NCI-H1417 (cell line): Measurements from ENCODE around the gene TCTA.

Experiments
- DNase-seq, 3 experiments: peaks; one replicate each; lab custom pipeline; 2025; lab: John Stamatoyannopoulos, UW

Gene TCTA

GRCh38 chr3:49410846-49411534 lies 1.2 kb upstream of the TCTA start:
- peak in 1 of 3 experiments; percentile 33 for DNase-seq

- DNase-seq = peak in 2 of 3 experiments; percentile 13 to 65
These were observed 672 bp upstream of the TCTA start for GRCh38 chr3:49411535-49411967.

GRCh38 chr3:49412632-49413337 lies 562 bp downstream of the TCTA start:
- DNase-seq = no peak

DNA sequence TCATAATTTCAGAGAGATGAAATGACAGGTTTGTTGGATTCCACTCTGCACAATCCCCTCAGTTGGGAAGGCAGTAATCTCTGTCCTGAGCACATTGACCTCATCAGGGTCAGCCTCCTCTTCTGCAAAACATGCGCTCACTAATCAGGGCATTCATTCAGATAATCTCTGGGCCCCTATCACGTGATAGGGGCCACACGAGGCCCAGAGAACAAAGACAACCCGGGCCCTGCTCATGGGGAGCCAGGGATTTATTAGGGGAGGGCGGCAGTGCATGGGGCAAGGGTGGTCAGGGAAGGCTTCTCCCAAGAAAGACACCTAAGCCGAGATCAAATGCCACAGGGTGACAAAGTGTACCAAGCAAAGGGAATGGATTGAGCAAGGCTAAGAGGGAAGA lies 1.1 kb downstream of the TCTA start:
- no peak for DNase-seq

- DNase-seq = no peak
These were observed 2.5 kb downstream of the TCTA start for GRCh38 chr3:49414753-49415152.

GRCh38 chr3:49415931-49416601 lies 3.8 kb downstream of the TCTA start:
- no peak for DNase-seq

DNA sequence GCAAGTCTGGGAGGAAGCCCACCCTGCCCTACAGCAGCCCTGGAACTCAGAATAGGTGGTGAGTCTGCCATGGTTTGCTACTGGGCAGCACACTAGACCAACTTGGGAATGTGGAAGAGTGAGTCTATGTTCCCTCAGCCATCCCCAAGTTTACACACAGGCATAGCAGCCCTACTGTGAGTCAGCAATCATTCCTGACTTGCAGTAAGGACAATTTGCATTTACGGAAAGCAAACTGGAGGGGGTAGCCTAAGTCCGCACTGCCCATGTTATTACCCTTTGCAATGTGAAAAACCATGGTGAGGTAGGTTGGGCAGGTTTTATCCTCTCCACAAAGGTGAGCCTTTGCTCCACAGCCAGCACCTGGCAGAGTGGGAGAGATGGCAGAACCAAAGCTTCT lies 4.6 kb downstream of the TCTA start:
- DNase-seq = no peak

DNA sequence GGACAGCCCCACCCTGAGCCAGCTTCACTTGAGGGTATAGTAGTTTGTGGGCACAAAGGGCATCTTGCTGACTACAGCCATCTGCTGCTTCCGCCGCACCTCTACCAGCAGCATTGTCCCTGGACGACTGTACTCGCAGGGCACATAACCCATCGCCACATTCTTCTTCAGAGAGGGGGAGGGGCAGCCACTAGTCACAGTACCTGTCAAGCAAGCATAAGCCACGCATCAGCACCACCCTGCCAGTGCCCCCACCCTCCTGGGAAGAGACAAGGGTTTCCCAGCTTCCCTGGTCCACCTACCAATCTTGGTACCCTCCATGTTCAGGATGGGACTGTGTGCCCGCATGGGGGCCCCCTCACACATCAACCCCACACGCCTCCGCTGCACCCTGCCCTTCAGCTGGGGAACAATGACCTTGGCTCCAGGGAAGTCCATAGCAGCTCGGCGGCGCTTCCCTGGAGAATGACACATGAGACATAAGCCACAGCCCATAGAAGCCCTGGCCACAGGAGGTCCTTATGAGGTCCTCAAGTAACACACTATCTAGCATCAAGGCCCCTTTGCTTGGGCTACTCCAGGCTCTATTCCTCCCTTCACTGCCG lies 5.4 kb downstream of the TCTA start:
- DNase-seq = peak in 1 of 3 experiments; percentile 40

DNA sequence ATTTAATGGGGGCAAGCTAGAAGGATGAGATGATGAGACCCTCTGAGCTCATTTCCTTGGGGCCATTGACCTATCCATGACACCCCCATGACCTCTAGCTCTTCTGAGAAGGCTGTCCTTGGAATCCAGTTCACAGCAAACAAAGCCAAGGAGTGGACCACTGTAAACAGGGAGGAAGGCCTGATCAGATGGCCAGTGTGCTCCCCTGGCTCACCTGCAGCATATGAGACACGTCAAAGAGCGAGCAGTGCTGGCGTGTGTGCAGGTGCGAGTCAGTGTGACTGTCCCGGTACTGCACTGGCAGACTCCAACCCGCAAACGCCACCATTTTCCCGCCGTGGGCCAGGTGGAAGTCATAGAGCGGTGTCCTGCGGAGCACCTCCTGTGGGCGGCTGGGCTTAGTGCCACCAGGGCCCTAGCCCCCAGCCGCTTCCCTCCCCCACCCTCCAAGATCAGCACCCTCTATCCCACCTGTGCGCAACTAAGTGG lies 9.7 kb downstream of the TCTA start:
- DNase-seq = no peak

DNA sequence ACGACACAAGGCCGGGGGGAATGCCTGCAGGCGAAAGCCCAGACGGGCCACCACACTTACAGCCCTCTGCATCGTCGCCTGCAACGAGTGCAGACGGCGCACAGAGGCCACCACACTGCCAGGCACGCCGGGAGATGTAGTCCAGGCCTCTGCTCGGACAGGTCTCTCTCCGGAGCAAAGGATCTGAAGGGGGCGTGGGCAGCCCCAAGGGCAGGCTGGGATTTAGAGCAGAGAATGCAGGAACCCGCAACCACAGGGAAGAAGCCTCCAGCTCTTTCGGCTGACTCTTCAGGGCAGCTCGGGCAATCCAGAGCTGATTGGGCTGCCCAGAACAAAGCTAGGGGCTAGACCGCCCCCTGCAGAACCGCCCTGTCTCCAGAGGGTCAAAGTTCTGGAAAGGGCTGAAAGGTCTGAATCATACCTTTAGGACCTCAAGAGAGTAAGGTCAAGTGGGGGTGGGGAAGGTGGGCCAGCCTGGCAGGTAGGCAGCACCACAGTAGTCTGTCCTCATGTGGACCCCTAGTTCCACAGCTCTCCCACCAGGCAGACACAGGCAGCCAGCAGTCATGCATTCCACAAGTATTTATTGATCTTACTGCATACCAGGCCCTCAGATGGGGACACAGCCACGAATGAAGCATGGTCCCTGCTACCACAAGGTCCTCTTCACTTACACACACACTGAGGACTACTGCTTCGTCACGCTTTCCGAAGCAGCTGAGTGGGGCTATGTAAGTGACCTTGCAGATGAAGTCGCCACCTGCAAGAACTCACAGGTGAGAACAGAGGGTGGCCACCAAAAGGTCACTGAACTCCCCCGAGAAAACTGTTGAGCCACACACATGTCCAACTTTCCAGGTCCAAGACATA lies 10.4 kb downstream of the TCTA start, which contains the start of gene AMT:
Gene AMT, minus strand, starts transcription at position 95 of the 870 bp plus-strand sequence. Its CDS starts 23 bp downstream, at position 72.
- DNase-seq = no peak

GRCh38 chr3:49424816-49425215 lies 12.6 kb downstream of the TCTA start:
- DNase-seq = no peak

DNA sequence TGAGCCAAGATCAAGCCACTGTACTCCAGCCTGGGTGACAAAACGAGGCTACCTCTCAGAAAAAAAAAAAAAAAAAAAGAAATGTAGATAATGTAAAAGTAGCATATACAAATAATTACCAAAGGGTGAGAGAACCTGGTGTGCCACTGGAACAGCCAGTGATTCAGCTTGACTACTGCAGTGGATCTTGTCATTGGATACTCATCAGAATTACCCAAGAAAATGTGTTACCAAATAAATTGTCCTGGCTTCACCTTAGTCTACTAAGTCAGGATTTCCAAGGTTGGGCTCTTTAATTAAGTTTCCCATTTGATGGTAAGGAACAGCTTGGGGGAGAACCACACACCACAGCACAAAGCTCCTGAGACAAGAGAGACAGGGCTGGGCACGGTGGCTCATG lies 15.4 kb downstream of the TCTA start:
- DNase-seq = no peak

- DNase-seq = no peak
These were observed 16.5 kb downstream of the TCTA start for GRCh38 chr3:49428752-49429080.

DNA sequence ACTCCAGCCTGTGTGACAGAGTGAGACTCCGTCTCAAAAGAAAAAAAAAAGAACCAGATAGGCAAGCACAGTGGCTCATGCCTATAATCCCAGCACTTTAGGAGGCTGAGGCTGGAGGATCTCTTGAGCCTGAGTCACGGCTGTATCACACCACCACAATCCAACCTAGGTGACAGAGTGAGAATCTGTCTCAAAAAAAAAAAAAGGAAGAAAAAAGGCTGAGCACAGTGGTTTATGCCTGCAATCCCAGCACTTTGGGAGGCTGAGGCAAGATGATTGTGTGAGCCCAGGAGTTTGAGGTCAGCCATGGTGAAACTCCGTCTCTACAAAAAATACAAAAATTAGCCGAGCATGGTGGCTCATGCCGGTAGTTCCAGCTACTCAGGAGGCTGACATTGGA lies 22.5 kb downstream of the TCTA start:
- no peak for DNase-seq

DNA sequence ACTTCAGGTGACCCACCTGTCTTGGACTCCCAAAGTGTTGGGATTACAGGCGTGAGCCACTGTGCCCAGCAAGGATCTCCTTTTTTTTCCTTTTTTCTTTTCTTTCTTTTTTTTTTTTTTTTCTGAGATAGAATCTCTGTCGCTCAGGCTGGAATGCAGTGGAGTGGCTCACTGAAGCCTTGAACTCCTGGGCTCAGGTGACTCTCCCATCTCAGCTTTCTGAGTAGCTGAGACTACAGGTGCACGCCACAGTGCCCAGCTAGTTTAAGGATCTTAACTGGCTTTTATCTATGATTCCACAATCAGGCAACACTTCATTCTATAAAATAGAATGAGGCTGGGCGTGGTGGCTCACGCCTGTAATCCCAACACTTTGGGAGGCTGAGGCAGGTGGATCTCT lies 33.2 kb downstream of the TCTA start:
- no peak for DNase-seq

DNA sequence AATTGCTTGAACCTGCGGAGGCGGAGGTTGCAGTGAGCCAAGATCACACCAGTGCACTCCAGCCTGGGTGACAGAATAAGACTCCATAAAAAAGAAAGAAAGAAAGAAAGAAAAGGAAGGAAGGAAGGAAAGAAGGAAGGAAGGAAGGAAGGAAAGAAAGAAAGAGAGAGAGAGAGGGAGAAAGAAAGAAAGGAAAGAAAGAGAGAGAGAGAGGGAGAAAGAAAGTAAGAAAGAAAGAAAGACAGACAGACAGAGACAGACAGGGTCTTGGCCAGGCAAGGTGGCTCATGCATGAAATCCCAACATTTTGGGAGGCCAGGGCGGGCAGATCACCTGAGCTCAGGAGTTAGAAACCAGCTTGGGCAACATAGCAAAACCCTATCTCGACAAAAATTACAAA lies 41.4 kb downstream of the TCTA start:
- DNase-seq = no peak

GRCh38 chr3:49454458-49454857 lies 42.2 kb downstream of the TCTA start:
- DNase-seq = peak in 2 of 3 experiments; percentile 9 to 50

GRCh38 chr3:49454898-49455681 lies 42.9 kb downstream of the TCTA start:
- no peak for DNase-seq

GRCh38 chr3:49456466-49456865 lies 44.2 kb downstream of the TCTA start:
- DNase-seq = no peak

GRCh38 chr3:49460188-49460890 lies 48.1 kb downstream of the TCTA start:
- no peak for DNase-seq
